Activated CD4-positive, alpha-beta T cell treated with anti-CD3 and anti-CD28 coated beads, Interleukin-10, Interleukin-2, amounts not matched to agents 100 ng/mL and 50 ng/mL, durations not matched to agents 16 hours and 8 hours (primary cell): ENCODE results near the gene WNT10A.
"Not testable (repeated sequence)": the region's sequence is repeated elsewhere in the genome, so short reads cannot be mapped to it uniquely, and the experiment has no call there.

Experiments used
- DNase-seq: peaks from one replicate; pipeline ENCODE4 v3.0.0-alpha.2; 2020

The WNT10A gene

DNA sequence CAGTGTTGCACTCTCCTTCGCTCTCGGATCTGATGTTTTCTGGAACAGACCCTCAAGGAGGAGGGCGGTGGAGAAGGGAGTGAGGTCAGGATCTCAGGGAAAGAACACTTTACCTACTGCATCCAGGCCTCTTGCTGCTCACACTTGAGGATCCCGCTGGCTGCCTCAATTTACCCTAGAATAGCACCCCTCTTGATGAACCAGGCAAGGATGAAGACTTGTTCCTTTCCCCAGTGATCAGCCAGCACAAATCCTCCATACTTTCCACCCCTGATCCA is 14.2 kb downstream of the WNT10A start:
- DNase-seq = no peak

DNA sequence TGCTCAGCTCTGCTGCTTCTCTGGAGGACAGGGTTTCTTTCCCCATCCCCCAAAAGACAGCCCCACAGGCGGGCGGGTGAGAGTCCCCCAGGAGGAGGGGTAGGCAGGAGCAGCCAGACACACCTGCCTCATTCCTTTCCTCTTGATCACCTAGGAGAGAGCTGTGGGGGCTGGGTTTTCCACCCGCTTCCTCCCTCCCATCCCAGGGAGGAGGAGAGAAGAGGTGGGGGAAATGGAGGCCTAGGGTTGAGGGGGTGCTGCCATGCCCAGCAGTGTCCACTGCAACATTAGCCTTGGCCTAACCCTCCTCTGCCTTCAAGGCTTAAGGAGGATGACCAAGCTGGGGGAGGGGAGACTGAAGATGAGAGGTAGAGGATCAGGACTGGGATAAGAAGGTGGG is 14.7 kb downstream of the WNT10A start:
- no peak for DNase-seq

DNA sequence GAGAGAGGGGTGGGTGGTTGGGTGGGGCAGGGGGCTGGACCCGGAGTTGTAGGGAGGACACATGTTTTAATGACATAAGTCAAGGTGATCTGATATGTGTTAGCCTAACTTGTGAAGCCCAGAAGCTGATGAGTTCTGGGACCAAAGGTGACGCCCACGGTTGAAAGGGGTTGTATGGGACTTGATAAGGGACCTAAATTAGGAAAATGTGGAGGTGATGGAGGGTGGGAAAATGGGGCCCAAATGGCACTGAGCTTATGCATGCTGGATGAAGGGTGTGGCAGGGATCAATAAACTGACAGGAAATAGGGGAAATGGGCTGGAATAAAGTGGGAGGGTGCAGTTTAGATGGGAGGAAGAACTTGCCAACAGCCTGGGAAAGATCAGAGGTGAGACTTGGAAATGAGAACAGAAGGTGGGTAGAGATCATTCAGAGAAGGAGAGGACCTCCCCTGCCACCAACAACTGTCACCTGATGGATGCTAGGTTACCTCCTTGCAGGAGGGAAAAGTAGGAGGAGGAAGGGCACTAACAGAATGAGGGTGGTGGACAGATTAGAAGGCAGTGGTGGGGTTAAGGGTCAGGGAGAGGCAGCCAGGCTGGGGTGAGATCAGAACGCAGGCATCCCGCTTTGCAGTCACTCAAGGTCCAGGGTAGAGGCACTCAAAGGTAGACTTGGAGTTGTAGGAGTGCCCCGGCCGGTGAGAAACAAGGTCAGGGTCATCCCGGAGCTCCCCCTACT is 15.3 kb downstream of the WNT10A start:
- no peak for DNase-seq

DNA sequence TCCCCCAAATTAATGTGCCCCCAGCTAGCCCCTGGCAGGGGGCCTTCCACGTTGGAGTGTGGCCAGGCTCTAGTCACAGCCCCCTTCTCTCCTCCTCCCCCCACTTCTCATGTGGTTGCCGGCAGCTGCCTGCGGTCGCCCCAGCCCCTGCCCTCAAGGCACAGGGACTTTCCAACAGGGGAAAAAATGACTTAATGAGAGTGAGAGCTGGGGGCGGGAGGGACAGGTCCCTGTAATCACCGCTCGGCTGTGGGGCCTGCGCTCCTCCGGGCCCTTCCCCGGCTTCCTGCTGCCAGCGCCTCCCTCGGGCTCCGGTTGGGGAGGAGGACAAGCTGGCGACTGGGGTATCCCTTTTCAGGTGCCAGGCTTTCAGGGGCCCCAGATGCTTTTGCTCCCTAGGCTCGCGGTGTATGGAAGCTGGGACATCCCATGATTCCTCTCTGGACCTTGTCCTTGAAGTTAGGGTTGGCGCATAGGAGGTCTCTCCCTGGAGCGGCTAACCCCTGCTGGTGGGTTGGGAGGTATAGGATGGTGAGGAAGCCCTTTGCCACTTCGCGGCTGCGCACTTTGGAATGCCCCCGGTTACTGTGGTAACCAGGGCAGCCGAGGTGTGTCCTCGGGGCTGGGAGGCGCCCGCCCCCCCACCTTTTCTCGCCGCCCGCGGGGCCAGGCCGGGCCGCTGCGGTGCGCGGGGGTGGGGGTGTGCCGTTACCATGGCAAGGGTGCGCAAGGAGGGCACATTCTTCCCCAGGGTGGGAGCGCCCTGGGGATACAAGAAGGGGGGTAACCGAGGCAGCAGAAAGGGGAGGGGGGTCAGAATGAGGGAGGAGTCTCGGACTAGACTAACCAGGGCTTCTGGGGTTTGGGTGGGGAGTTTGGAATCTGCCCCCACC is 16.1 kb downstream of the WNT10A start:
- DNase-seq = peak; percentile 96

DNA sequence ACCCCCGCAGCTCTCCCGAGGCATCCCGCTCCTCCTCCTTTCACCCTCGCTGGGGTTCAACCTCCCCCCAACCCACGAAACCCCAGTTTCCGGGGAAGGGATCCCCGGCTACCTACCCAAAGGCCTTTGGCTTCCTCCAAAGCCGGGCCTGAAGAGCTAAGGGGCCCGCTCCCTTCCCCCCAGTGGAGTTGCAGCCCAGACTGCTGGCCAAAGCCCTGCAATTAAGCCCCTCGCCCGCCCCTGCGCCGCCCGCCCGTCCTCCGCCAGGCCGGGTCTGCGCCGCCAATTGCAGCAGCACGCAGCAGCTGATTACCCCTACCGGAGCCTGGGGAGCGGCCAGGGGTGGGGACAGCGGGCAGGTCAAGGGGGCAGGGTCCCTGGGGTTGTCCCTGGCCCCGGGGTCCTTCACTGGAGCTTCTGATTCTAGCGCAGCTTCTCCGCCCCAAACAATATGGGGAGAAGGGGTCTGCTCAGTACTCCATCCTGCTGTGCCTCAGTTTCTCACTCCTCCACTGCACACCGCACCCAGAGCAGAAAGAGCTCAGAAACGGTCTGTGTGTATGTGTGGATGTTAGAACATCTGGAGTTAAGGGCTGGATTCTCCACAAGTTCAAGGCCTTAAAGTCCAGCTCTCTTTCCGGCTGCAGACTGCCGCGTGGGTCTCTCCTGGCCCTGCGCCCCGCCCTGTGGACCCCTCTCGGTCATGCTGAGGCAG is 16.9 kb downstream of the WNT10A start:
- peak; percentile 44 for DNase-seq

DNA sequence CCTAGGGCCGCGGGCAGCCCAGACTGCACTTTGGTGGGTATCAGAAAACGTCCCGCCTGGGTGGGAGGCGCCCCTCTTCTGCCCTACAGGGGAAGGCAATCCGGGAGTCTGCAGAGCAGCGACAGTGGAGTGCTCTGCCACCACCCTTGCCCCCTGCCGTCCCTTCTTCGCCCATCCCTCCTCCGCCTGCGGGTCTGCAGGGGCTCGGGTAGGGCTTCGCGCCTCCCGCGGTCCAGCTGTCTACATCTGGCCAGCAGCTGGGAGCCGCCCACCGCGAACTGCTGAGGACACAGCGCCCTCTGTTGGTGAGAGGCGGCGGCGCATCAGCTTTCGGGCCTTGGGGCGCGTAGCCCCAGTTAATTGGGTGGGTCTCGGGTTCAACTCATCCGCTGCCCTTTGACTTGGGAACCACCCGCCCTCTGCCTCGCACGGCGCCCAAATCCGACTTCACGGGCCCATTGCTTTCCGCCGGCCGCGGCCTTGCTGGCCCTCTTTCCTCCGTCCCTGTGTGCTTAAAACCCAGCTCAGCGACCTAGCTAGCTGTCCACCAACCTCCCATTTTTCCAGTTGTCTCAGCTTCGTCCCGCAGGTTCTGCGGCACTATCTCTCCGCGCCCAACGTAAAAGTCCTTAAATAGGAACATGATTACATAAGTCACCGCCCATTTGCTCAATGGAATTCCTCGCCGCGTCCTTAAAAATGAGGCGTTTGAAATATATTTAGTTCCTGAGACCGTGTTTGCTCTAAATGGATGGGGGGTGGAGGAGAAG is 17.6 kb downstream of the WNT10A start:
- DNase-seq = peak; percentile 82

DNA sequence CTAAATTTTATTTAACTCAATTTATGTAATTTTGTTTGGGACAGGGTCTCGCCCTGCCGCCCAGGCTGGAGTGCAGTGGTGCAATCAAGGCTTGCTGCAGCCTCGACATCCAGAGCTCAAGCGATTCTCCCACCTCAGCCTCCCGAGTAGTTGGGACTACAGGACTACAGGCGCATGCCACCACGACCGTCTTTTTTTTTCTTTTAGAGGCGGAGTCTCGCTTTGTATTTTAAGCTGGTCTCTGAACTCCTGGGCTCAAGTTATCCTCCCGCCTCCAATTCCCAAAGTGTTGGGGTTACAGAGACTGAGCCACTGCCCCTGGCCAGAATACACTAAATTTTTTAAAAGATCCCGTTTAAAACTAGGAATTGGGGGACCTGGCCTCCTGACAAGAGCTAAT is 18.5 kb downstream of the WNT10A start:
- no peak for DNase-seq

DNA sequence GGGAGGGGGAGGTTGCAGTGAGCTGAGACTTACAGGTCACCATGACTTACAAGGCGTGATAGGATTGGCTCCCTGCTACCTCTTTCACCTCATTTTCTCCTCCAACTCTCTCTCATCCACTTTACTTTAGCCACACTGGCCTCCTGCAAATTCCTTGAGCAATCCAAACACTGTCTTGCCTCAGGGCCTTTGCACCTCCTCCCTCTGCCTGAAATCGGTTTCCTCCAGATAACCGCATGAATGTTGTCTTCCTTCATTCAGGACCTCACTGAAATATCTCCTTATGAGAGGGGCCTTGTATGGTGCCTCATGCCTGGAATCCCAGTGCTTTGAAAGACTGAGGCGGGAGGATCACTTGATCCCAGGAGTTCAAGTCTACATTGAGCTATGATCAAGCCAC is 21.8 kb downstream of the WNT10A start:
- DNase-seq = no peak

DNA sequence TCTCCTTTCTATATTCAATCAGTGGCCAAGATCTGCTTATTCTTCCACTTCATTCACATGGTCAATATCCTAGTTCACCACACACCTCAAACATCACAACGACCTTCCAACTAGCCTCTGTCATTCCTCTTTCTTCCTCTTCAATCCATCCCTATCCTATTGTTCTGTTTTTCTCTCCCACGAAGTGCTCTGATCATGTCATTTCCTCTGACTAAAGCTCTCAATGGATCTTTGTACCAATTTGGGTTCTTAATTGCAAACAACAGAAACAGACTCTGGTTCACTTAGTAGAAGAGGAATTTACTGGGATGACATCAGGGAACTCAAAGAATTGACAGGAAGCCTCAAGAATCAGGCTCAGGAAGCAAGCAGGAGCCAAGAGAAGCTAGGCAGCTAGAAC is 23.5 kb downstream of the WNT10A start:
- no peak for DNase-seq

DNA sequence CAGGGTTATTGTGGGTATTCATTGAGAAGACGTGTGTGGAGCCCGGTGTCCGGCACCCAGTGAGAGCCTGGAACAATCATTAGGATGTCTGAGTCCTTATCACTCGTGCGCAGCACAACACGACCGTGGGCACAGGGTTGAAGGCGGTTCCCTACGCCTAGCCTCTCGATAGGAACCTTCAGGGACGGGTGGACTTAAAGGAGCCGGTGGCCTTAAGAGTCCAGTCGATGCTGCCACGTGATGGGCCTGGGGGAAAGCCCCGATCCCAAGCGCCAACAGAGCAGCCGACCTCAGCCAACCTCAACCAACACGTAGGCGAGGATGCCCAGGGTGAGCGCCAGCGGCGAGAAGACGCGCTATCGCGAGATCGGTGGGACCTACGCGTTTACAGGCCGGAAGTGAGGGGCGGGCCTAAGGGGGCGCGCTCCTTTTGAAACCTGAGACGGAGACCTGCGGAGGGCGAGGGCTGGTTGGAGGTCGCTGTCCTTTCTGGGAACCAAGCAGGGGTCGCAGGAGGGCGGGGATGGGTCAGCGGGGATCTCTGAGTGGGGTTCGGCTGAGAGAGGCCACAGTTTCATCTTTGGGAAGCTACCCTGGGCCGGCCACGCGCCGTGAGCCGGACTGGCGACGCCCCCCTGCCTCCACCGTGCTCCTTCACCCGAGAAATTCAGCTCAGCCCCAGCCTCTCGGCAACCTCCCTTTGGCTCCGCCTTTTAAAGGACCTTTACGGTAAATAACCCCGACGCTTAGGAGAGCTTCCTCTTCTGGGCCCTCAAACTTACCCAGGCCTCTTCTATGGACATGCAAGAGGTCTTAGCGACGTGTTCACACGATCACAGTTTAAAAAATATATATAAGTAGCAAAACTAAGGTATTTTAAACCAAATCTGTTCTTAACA is 28.3 kb downstream of the WNT10A start:
- peak; percentile 95 for DNase-seq

DNA sequence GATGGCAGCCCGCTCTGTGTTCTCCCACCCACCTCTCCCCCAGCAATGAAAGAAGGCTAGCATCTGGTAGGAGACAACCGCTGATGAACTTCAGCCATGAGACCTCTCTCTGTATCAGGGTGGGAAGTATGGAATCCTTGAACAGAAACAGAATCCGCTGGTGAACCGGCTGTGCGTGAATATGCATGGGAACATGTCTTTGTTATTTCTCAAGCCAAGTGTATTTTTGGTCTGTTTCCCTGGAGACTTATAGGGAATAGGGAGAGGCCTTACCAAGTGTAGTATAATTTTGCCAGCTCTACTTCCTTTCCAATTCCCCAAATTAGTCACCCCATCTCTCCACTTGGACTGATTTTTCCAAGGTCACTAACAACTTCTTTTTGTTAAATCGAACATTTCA is 30.1 kb downstream of the WNT10A start:
- DNase-seq = no peak

DNA sequence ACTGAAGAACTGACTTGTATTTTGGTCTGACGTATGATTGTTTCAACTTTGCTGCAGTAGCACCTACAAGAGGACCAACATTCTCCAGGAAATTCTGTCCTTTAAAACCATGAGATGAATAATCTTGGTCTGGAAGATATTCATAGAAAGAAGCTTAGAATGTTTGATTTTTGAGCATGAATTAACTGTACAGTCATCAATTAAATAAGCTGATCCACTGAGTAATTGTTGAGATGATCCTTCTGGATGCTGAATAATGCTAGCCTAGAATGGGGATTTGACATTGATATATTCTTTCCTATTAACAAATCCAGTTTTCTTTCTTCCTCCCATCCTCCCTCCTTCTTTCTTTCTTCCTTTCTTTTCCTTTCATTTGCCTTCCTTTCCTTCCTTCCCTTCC is 39.9 kb downstream of the WNT10A start:
- DNase-seq = no peak

DNA sequence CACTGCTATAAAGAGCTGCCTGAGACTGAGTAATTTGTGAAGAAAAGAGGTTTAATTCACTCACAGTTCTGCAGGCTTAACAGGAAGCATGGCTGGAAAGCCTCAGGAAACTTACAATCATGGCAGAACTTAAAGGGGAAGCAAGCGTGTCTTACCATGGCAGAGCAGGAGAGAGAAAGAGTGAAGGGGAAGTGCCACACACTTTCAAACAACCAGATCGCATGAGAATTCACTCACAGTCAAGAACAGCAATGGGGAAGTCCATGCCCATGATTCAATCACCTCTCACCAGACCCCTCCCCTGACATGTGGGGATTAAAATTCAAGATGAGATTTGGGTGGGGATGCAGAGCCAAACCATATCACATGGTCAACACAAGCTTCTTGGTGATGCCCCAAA is 44.1 kb downstream of the WNT10A start:
- DNase-seq = no peak

DNA sequence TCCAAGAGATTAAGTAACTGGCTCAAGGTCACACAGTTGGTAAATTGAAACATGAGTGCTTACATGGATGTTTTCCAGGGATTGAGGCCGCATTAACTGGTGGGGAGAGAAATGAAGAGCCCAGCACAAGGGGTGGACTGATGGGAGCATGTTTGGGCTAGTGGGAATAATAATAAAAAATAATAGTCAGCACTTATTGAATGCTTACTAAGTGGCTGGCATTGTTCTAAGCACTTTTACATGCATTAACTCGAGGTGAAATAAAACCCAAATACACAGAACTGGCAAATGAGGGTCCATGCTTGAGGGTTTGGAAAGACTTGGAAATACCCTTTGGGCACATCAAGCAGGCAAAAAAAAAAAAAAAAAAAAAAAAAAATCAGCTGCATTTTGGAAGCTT is 44.8 kb downstream of the WNT10A start:
- no peak for DNase-seq

DNA sequence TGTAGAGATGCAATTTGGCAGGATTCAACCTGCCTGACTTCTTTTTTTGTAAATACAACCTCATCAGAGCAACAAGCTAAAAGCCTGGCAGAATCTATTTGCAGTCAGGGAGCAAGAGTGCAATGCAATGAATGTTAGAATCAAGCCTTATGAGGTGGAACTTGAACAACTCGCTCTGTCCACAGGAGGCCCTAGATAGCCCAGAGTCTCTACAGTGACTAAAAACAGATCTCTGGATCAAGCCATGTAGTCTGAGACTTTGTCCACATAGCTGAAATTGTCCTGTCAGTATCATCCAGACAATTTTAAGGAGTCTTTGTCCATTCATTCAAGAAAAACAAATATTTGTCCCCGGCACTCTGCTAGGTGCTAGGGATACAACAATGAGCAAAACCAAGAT is 46.8 kb downstream of the WNT10A start:
- no peak for DNase-seq

DNA sequence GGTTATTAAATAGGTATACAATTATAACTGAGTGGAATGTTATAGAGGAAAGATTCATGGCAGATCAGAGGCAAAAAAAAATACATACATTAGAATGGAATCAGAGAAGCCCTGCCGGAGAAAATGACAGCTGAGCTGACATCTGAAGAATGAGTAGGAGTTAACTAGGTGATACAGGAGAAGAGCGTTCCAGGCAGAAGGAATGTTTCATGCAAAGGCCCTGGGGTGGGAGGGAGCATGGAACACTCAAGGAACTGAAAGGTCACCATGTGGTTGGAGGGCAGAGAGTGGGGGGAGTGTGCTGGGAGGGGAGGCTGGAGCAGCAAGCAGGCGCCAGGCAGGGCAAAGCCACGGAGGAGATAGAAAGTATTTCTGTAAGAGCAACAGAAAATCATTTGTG is 47.2 kb downstream of the WNT10A start:
- no peak for DNase-seq

DNA sequence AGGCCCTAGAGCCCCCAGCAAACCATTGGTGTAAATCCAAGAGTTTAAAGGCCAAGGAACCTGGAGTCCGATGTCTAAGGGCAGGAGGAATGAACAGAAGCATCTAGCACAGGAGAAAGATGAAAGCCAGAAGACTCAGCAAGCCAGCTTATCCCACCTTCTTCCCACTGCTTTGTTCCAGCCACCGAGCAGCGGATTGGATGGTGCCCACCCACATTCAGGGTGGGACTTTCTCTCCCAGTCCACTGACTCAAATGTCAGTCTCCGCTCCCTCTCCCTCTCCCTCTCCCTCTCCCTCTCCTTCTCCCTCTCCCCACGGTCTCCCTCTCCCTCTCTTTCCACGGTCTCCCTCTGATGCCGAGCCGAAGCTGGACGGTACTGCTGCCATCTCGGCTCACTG is 49.8 kb downstream of the WNT10A start:
- DNase-seq = not testable (repeated sequence)

DNA sequence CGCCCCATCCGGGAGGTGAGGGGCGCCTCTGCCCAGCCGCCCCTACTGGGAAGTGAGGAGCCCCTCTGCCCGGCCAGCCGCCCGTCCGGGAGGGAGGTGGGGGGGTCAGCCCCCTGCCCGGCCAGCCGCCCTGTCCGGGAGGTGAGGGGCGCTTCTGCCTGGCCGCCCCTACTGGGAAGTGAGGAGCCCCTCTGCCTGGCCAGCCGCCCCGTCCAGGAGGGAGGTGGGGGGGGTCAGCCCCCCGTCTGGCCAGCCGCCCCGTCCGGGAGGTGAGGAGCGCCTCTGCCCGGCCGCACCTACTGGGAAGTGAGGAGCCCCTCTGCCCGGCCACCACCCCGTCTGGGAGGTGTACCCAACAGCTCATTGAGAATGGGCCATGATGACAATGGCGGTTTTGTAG is 51.1 kb downstream of the WNT10A start:
- not testable (repeated sequence) for DNase-seq
